HEK293T (cell line): ENCODE results near the gene SETD5.

Source experiments
- BHLHE40 ChIP-seq: fragments of 450-650 bp; IDR thresholded peaks from 2 replicates; pipeline ENCODE4 v1.6.1; 2016; ENCODE audit warnings: mild to moderate bottlenecking, moderate library complexity, borderline replicate concordance
- ELF4 ChIP-seq: fragments of 450-650 bp; IDR thresholded peaks from 2 replicates; pipeline ENCODE4 v1.6.1; 2017; ENCODE audit warnings: antibody characterized with exemption
- FOXA1 ChIP-seq: fragments of 450-650 bp; IDR thresholded peaks from 2 replicates; pipeline ENCODE4 v1.6.1; 2016; ENCODE audit warnings: mild to moderate bottlenecking
- FOXK2 ChIP-seq: fragments of 450-650 bp; IDR thresholded peaks from 2 replicates; pipeline ENCODE4 v1.6.1; 2016; ENCODE audit warnings: mild to moderate bottlenecking
- FOXM1 ChIP-seq: fragments of 450-650 bp; IDR thresholded peaks from 2 replicates; pipeline ENCODE4 v1.6.1; 2017; ENCODE audit warnings: mild to moderate bottlenecking, borderline replicate concordance
- HDGF ChIP-seq: fragments of 450-650 bp; IDR thresholded peaks from 2 replicates; pipeline ENCODE4 v1.6.1; 2017; ENCODE audit warnings: antibody characterized with exemption, borderline replicate concordance
- L3MBTL2 ChIP-seq: fragments of 450-650 bp; conservative IDR thresholded peaks from 2 replicates; pipeline ENCODE4 v1.6.1; 2016; ENCODE audit warnings: mild to moderate bottlenecking
- LEF1 ChIP-seq: fragments of 450-650 bp; IDR thresholded peaks from 2 replicates; pipeline ENCODE4 v1.6.1; 2017; ENCODE audit warnings: mild to moderate bottlenecking, borderline replicate concordance
- NFRKB ChIP-seq: fragments of 450-650 bp; IDR thresholded peaks from 2 replicates; pipeline ENCODE4 v1.6.1; 2016; ENCODE audit warnings: mild to moderate bottlenecking, moderate library complexity
- PKNOX1 ChIP-seq: fragments of 450-650 bp; IDR thresholded peaks from 2 replicates; pipeline ENCODE4 v1.6.1; 2016
- SP1 ChIP-seq: fragments of 450-650 bp; IDR thresholded peaks from 2 replicates; pipeline ENCODE4 v1.6.1; 2017
- SUZ12 ChIP-seq: fragments of 450-650 bp; IDR thresholded peaks from 2 replicates; pipeline ENCODE4 v1.6.1; 2016; ENCODE audit warnings: mild to moderate bottlenecking
- TARDBP ChIP-seq: fragments of 450-650 bp; IDR thresholded peaks from 2 replicates; pipeline ENCODE4 v1.6.1; 2016
- ZNF384 ChIP-seq: fragments of 450-650 bp; IDR thresholded peaks from 2 replicates; pipeline ENCODE4 v1.6.1; 2016

- TF ChIP-seq LEF1 (no peak), SP1 (no peak), NFRKB (no peak), ZNF384 (no peak), BHLHE40 (no peak), FOXK2 (no peak), L3MBTL2 (no peak), SUZ12 (no peak), ELF4 (no peak), TARDBP (no peak), FOXM1 (no peak), PKNOX1 (no peak), FOXA1 (no peak), HDGF (no peak)
These were observed 116.9 kb downstream of the SETD5 start for GRCh38 chr3:9514306-9514705.
